Stimulated activated CD8-positive, alpha-beta memory T cell treated with anti-CD3 and anti-CD28 coated beads, Interleukin-7, amount 100 ng/mL, for 4 hours (primary cell): ENCODE measurements around the gene FMO1.
"Not testable (repeated sequence)": the region's sequence is repeated elsewhere in the genome, so short reads cannot be mapped to it uniquely, and the experiment has no call there.

Source experiments
- DNase-seq, 2 donors: peaks; one replicate each; pipeline ENCODE4 v3.0.0-alpha.2; 2020; ENCODE audit warnings: low read depth in 2 of 2

FMO1 gene

DNA sequence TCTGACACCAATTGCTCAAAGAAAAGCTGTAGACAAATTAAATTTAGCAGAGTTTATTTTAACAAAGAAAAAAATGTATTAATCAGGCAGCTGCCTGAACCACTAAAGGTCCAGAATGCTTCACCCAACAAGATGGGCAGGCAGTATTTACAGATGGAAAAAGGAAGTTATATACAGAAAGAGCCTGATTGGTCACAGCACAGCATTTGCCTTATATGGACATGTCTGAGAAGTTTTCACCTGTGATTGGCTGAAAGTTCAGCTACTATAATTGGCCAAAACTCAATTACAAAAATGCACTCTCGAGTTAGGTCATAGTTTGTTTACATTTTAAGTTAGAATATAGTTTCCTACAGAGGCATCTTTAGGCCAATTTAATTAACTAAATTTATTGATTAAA lies 15.1 kb upstream of the FMO1 start:
- no peak for DNase-seq

DNA sequence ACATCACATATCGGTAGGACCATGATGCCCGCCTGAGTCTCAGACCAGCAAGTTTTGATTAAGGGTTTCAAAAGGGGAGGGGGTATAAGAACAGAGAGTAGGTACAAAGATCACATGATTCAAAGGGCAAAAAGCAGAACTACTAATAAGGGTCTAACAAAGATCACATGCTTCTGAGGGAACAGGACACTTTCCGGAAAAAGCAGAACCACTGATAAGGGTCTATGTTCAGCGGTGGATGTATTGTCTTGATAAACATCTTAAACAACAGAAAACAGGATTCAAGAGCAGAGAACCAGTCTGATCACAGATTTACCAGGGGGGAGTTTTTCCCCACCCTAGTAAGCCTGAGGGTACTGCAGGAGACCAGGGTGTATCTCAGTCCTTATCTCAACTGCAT lies 12.1 kb upstream of the FMO1 start:
- DNase-seq, result not testable (repeated sequence)

DNA sequence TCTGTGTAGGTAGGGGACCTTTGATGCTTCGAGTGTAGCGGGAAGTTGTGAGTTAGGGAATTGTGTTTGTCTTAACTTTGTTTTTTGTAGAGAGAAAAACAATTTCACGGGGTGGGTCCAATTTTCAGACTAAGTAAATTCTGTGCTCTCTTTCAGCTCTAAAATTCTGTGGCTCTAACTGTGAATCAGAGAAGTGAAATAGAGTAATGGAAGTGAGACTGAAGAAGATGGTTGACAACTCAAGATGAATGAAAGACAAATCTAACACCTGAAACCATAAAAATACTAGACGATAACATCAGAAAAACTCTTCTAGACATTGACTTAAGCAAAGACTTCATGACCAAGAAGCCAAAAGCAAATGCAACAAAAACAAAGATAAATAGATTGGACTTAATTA lies 4.4 kb upstream of the FMO1 start:
- DNase-seq, result no peak

DNA sequence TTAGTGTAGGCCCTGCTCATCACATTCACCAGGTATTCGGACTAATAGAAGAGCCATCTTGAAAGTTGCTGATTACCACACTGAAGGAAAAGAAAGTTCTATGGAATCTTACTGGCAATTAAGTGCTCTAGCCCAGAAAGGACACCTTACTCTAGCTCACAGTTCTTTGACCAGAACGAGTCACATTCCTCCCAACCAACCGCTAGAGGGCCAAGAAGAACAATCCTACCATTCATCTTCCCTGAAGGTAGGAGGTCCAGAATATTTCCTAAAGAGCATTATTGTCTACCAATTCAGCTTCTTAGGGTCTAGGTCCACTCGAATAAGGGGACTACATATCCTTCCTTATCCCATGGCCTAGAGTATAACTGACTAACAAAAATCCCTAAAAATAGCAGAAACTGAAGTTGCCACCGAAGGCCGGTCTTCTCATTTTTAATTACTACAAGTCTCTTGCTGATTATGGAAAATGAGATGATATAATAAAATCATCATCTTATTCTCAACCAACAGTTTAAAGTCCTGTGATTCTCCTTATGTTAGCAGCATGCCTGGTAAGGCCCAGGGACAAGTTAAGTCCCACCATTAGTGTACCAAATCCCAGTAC lies 2.7 kb upstream of the FMO1 start:
- DNase-seq, result no peak

DNA sequence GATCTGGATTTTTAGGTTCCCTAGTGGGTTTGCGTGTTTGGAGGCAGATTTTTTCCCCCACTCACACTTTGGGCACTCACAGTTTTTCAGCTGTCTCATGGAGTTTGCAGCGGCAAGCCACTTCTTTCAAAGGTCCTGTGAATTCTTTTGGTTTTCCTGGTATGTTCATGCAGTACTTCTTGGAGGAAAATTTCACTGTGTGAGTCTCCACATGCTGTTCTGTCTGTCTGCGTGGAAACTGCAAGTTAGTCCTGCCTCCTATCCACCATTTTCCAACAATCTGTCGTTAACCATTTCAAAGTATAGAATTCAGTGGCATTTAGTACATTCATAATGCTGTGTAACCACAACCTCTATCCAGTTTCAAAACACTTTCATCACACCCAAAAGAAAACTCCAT lies 793 bp upstream of the FMO1 start:
- DNase-seq, result no peak

DNA sequence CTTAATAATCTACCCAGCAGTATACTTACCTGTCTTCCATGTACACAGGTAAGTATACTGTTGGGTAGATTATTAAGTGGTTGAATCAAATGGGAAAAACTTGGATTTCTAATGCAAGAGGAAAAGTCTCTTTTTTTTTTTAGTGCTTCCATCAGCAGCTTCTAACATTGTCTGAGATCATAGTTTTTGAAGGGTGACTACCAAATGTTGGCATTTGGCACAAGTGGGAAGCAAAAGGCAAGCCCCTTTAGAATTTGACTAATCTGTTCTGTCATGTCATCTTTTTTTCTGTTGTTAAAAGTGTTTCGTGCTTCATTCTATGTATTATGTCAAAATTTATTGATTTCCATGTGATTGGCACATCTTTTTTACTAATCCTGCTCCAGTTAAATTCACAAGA lies 547 bp downstream of the FMO1 start:
- DNase-seq, result no peak

DNA sequence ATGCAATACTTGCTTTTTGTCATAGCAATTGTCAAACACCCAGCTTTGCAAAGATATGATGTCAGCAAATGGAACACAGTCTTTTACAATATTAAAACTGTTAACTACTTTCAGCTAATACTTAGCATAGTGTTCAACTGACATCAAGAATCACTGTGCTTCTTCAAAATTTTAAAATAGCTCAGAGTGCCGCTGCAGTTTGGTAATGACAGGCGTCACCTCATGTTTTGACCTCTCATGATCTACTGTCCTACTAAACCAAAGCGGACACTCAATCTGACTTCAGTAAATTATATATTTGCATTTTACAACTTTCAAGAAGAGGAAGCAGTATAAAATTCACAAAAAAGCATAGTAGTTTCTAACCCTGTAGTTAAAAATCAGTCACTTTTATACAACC lies 2.0 kb downstream of the FMO1 start:
- DNase-seq, result no peak

DNA sequence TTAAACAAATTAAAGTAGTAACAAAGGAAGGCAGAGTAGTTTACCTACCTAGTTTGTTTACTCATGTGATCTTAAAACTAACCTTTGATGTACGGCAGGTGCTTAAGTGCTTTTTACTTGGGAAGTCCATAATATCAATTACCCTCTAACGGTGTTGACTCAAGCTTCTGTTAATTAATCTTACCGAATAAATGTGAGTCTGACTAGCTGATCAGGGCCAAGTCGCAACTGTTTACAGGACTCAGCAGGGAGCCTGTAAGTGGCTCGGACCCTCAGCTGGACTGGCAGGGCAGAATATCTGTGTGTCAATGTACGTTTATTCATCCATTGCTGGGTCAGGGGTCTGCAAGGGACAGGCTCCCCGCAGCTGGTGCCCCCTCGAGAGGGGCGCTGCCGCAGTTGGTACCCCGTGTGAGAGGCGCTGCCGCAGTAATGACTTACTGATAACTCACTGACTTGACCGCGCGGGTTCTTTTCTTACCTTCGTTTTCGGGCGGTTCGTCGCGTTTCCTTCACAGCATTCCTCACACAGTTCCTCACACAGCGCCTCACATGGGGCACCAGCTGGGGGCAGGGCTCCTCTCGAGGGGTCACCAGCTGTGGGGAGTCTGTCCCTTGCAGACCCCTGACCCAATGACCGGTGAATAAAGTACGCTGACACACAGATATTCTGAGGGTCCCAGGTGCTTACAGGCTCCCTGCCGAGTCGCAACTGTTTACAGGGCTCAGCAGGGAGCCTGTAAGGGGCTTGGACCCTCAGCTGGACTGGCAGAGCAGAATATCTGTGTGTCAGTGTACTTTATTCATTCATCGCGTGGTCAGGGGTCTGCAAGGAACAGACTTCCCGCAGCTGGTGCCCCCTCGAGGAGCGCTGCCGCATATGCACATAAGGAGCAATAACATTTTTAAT lies 3.0 kb downstream of the FMO1 start:
- no peak for DNase-seq

DNA sequence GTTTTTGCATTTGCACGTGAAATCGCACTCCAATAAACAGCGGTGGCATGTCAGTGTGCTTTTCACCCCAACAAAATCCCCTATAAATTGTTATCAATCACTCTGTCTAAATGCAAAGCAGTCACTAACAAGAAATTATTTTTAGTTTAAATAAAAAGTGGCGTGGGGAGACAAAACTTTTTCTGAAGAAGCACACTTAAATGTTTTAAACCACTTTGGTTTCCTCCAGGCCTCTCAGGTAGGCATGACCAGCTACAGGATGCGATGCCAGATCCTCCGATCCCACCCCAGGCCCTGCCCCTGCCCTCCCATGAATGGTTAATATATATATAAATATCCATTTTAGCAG lies 3.6 kb downstream of the FMO1 start:
- no peak for DNase-seq

DNA sequence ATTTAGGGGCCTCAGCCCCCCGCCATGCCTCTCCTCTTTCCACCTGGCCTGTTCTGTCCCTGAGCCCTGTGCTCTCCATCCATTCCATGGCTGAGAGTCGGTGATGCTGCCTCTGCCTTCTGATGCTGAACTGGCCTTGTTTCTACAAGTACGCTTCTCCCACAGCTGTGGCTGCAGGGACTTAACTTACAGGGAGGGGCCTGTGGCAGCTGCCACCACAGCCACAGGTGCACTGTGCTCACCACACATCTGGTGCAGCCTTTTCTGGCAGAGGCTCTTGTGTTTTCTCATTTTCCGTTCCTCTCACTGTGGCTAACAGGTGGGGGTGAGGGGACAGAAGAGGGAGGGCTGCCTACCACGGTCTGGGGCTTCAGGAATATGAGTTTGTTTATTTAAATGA lies 4.2 kb downstream of the FMO1 start:
- DNase-seq, result no peak

DNA sequence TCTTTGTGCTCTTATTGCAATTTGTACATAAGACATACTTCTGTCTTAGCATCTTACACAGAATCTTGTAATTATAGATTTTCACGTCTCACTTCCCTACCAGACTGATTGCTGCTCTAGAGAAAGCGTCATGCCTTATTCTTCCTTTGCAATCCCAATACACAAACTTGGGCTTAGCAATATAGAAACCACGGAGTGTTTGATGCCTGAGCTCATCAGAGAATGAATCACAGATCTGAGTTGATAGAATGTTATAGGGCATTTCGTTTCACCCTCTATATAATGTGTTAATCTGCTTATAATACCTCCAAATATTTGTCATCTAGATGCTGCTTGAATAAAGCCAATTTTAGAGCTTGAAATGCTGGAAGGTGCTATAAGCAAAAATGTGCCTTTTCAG lies 6.6 kb downstream of the FMO1 start:
- no peak for DNase-seq

DNA sequence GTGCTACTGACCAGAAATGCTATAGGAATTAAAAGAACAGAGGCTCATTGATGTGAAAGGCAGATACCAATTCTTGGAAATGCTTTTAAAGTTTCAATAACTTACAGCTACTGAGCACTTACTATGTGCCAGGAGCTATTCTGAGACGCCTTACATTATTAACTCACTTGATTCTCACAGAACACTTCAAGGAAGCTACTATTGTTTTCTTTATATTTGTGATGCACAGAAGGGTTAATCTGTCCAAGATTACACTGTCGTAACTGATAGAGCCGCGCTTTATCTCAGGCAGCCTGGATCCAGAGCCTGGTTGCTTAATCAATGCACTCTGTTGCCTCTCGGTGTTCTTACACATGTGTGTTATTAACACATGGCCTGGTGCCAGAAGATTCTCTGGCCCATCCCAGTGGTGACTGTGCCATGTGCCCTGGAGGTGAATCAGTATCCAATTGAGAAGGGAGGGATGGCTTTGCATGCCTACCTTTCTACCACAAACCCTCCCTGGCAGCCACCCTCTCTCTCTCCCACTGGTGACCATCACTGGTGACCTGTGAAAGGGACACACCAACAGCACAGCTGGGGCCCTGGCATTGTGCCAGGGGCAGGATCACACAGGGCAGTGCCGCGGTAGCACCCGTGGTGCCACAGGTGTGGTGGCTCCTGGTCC lies 8.8 kb downstream of the FMO1 start:
- DNase-seq, result no peak

DNA sequence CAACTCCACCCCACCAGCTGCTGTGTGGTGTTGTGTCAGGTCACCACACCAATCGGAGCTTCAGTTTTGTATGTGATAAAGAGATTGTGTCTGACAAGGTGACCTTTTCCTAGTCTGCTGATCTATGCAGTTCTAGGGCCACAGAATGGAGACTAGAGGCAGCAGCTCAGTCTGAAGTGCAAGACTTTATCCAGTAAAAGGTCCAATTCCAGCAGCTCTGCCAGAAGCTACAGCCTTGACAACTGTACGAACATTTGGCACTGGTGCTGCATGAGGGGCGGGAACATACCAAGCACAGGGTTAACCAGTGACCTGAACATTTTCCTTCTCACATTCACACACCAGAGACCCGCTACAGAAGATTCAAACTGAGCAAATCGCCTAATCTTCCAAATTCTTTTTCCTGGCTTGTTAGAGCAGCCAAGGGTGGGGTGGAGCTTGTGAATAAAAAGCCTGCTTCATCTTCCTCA lies 9.3 kb downstream of the FMO1 start:
- DNase-seq, result no peak

DNA sequence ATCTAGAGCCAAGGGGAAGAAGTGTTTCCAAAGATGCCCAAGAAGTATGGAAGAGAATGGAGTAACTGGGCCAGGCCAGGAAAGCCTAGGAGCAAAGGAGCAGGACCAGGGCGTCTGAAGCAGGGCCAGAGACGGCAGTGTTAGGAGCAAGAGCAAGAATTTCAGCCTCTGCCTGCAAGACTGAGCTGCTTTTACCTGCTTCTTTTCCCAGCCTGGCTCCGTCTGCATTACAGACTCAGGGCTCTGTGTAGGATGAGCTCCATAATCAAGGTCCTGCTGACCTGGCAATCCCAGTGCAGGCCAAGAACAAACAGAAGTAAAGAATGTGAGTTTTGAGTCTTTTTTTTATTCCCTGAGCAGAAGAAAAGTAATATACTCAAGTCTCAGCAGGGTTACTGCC lies 10.1 kb downstream of the FMO1 start:
- DNase-seq, result no peak

DNA sequence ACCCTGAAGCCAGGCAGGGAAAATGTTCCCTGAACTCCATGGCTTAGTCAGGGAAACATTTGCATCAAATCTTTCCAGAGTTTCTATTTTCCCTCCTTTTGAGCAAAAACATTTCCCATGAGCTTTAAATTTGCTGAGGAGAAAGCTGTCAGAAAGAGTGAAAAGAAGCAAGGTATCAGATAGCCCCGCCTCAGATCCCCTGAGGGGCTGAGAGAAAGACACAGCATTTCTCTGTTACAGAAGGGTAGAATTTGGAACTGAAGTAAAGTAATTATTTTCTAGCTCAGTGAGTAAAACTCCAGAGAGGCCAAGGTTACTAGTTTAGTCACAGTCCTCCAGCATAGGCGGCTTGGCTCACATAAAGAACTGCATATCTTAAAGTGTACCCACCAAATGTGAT lies 10.6 kb downstream of the FMO1 start:
- DNase-seq, result no peak

DNA sequence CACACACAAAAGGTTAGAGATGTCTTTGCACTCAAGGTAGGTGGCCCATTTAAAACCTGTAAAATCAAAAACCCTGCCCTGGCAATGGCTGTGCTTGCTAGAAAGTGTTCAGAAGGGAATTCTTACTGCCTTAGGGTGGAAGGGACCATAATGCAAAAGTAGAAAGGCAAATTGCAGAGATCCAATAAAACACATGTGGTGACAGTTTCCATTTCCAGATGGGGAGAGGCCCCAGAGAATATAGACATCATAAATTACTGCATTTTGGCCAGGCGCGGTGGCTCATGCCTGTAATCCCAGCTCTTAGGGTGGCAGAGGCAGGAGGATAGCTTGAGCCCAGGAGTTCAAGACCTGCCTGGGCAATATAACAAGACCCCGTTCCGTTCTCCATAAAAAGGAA lies 13.0 kb downstream of the FMO1 start:
- no peak for DNase-seq

DNA sequence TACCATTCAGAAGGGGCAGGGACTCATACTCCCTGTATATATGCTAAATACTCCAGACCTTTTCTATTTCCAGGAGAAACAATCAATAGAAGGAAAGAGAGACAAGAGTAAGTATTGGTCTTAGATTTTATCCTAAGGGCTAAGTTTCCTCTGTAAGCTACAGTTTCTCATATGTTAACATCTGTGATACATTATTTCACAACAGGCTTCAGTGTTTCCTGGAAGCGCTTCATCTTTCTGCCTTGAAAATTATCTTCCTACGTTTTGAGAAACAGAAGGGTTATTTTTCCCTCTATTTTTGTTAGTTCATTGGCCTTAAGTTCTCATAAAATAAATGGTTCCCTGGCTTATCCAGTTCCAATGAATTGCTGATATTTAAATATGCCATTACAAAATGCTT lies 15.6 kb downstream of the FMO1 start:
- no peak for DNase-seq

DNA sequence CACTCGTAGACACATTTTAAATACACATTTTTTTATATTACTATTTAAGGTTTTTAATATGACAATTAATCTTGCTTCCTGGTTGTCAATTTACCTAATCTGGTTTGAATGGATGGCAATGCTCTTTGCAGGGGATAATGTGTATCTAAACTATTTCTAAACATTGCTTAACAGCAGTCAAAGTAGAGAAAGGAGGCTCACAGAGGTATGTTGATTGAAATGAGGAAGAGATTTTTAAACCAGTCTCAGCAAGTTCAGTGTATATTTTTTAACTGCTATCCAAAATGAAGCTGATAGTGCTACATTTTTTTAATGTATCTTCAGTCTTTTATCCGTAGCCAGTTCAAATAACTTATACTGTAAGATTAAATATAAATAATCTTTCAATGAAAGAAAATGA lies 17.4 kb downstream of the FMO1 start:
- no peak for DNase-seq

DNA sequence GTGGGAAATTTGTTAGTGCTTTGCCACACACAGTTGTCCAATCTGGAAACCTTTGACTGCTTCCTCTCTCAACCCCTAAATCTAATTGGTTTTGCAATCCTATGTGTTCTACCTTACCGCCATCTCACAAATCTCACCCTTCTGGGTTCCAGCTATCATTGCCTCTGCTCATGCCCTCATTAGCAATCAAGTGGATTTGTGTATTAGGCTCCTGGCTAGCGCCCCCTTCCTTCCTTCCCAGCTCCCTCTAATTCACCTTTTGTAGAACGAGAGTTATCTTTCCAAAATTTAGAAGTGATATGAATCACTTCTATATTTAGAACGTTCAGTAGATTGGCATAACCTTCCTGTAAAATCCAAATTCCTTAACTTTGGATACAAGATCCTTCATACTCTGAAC lies 18.6 kb downstream of the FMO1 start:
- DNase-seq, result no peak

DNA sequence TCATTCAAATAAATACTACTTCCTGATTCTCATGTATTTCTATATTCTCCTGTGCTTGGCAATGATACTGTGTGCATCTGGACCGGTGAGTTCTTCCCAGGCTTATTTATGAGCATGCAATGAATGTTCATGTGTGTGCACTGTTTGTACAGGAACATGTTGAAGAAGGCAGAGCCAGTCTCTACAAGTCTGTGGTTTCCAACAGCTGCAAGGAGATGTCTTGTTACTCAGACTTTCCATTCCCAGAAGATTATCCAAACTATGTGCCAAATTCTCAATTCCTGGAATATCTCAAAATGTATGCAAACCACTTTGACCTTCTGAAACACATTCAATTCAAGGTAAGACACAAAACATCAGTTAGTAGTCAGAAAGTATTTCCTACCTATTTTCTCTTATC lies 19.1 kb downstream of the FMO1 start:
- DNase-seq, result no peak

DNA sequence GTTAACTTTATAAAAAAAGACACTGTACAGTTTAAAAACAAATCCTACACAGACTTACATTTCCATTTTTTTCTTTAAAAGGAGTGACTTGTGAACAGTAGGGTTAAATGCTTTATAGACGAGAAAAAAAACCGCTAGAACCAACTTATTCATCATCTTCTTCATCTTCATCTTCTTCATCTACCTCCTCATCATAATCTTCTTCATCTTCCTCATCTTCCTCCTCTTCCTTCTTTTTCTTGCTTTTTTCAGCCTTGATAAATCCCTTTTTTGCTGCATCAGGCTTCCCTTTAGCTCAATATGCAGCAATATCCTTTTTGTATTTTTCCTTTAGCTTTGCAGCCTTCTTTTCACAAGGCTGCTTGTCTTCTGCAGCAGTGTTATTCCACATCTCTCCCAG lies 22.5 kb downstream of the FMO1 start:
- no peak for DNase-seq

DNA sequence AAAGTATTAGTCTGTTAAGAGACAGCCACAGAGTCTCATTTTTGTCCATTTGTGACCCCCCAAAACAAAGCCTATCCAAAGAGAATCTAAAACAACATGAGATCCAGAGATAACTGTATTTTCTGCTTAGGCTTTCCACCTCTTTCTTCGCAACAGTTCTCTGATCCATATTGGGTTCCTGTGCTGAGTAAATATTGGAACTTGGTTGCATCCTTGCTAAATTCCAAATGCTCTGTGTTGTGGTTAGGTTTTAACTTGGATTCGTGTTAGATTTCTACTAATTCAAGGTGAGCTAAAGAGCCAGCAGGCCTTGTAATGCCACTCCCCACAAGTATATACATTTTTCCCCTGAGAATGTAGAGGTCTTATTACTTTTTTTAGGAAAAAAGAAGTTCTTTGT lies 29.2 kb downstream of the FMO1 start:
- no peak for DNase-seq

DNA sequence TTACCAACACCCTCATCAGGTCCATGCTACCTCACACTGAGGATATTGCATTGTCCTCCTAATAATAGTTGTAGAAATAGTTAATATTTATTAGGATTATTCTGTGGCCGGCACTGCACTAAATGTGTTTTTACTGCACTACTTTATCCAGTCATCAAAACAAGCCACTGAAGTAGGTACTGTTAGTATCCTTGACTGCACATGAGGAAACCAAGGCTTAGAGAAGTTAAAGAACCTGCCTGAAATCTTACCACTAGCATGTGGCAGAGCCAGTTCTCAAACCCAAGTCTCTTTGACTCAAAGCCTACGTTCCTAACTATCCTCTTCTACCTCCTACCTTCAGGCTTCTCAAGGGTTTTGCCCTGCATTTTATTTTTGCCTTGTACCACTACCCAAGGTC lies 30.9 kb downstream of the FMO1 start:
- no peak for DNase-seq
